Measurements from ENCODE around the gene VPS18. TPM values are rescaled to one million over a fixed set of nuclear protein-coding genes. Genes with fewer than 3 reads are reported as not detected.

VPS18 gene
- total RNA-seq, 1 donor from 2014 or later, result 12.6 TPM

DNA sequence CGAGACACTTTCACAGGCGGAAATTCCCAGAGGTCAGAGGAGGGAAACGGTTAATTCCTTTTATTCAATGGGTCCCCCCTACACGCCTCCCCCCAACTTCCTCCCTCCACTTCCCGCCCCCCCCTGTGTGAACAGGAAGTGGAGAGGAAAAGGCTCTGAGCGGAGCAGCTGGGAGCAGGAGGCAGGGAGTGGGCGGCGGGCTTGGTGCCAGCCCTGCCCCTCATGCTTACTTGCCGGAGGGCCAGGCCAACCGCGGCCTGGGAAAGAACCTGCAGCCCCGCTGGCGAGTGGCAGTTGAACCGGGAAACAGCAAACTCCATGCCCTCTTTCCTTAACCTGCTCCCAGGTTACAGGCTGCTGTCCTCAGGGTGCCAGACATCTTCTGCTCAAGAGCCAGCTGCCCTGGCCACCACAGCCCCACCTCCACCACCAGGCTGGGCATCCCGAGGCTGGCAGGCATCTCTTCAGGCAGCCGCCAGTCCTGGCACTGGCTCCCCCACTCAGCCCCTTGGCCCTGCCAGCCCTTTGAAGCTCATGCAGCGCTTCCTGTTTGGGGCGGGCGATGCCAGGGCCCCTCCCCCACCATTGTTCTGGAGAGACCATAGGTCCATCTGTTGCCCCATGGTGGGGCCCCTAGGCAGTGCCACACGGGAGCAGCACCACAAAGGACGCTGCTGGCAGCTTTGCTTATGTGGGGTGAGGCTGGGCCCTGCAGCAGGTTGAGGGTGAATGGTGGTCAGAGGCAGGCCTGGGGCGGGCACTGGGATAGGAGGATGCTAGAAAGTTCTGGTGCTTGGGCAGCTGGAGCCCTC, 12.9 kb downstream of the VPS18 start:
- Mint-ChIP-seq H3K27me3 (ENCODE audit: low read depth) (no peaks in the 10 kb centered on the region), H3K9me3 (no peaks in the 10 kb centered on the region), H3K27ac (peak overlapping the region; percentile 60), H3K36me3 (ENCODE audit: low read depth) (peaks cover 20% of the 10 kb centered on the region), H3K4me3 (ENCODE audit: low read depth) (peak overlapping the region; percentile 58), H3K4me1 (ENCODE audit: low read depth) (peaks cover 7% of the 10 kb centered on the region)
- no peak for DNase-seq (ENCODE audit: low spot score)
- intact Hi-C loops (cut with micrococcal nuclease), result loop anchor here (10.0 kb wide), 2 partner anchors 208 to 428 kb away; partner anchors contain the start of genes INO80, NUSAP1 and OIP5

DNA sequence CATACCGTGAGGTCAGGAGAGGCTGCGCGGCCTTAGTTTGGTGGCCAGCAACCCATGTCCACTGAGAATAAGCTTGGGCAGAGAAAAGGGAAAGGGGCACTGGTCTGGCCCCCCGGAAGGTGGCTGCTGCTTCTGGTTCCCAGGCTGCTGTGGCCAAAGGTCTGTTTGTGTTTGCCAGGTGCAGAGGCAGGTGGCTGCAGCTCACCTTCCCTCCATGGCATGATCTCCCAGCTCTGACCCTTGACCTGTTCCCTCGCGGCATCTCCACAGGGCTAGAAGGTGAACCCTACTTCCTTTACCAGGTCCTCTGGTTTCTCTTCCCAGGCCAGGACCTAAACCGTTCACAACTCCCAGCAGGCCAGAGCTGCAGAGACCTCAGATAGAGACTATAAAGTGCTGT, 13.8 kb downstream of the VPS18 start:
- Mint-ChIP-seq H3K36me3 (ENCODE audit: low read depth) (peaks cover 12% of the 10 kb centered on the region), H3K27ac (no peak overlapping the region), H3K4me3 (ENCODE audit: low read depth) (no peak overlapping the region), H3K27me3 (ENCODE audit: low read depth) (no peaks in the 10 kb centered on the region), H3K9me3 (no peaks in the 10 kb centered on the region), H3K4me1 (ENCODE audit: low read depth) (peaks cover 4% of the 10 kb centered on the region)
- DNase-seq (ENCODE audit: low spot score), result no peak
- intact Hi-C loops (cut with micrococcal nuclease), result loop anchor here (10.0 kb wide), 2 partner anchors 207 to 427 kb away; partner anchors contain the start of genes INO80, NUSAP1 and OIP5

DNA sequence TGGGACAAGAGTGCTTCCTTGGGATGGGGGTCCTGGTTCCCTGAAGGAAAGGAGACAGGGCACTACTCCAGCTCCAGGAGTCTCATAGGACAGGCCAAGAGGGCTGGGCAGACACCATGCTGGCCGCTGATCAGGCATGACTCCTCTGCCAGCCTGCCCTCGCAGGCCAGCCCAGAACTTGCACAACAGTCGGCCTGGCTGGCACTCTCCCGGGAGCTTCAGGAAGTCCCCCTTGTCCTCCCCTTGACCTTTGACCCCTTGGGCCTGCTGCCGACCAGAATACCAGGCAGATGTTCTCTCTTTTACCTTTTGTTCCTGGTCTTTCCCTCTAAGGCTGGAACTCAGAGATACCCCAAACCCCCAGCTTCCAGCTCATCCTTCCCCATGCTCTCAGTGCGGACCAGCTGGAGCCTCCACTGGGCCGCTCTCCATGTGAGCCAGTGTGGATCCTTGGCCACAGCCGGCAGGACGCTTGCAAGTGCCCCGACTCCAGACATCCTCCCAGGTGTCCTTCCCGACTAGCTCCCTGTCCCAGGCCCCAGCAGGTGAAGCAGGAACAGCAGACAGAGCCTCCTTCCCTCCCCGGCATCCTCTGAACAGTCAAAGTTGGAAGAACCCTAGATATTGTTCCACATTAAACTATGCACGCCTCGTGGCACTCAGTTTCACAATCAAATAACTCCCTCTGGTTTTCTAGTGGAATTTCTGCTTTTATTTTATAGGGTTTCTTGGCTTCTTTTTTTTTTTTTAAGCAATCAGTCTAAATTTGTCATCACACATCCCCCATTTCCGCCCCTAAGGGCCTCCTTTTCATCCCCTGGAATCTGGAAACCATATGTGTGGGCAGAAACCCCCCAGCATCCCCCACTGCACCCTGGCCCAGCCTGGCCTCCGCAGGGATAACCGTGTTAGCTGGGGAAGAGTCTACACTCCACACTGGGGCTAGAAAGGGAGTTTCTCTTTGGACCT, 15.7 kb downstream of the VPS18 start:
- Mint-ChIP-seq H3K27me3 (ENCODE audit: low read depth) (no peaks in the 10 kb centered on the region), H3K36me3 (ENCODE audit: low read depth) (no peaks in the 10 kb centered on the region), H3K27ac (no peak overlapping the region), H3K4me3 (ENCODE audit: low read depth) (no peak overlapping the region), H3K4me1 (ENCODE audit: low read depth) (peaks cover 4% of the 10 kb centered on the region), H3K9me3 (no peaks in the 10 kb centered on the region)
- no peak for DNase-seq (ENCODE audit: low spot score)
- intact Hi-C loops (cut with micrococcal nuclease), result loop anchor here (10.0 kb wide), 2 partner anchors 205 to 425 kb away; partner anchors contain the start of genes INO80, NUSAP1 and OIP5

DNA sequence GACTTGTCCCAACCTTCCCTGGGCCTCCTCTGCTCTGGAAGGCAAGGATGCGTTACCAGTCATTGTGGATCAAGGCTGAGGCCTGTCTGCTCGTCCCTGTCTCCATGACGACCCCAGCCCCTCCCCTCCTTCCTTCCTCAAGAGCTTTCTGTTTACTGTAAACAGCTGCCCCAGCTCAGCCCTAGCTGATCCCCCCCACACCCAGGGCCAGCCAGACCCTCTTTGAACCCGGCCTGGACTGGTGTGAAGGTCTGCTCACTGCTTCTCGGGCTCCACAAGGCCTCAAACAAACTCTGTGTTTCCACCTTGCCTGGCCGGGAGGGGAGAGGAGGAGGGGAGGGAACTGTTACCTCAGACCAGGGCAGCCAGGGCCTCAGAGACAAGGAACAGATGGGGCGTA, 16.9 kb downstream of the VPS18 start:
- Mint-ChIP-seq H3K4me1 (ENCODE audit: low read depth) (peaks cover 4% of the 10 kb centered on the region), H3K9me3 (no peaks in the 10 kb centered on the region), H3K27me3 (ENCODE audit: low read depth) (no peaks in the 10 kb centered on the region), H3K36me3 (ENCODE audit: low read depth) (no peaks in the 10 kb centered on the region), H3K27ac (no peak overlapping the region), H3K4me3 (ENCODE audit: low read depth) (no peak overlapping the region)
- DNase-seq (ENCODE audit: low spot score), result no peak
- intact Hi-C loops (cut with micrococcal nuclease), result no loop called here

DNA sequence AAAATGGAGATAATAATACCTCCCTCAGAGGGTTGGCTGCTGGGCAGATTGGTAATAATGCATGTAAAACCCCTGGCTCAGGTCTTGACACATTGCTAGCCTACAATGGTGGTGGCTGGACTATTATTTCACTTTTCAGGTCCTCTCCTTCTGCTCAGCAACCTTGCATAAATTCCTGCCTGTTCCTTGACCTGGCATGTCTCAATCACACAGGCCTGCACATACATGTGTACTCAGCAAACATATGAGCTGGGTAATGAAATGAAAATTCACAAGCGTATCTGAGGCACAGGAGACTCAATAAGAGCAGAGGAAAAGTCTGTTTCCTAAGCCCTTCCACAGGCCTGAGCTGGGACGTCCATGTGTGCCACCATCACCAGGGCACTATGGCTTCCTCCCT, 17.4 kb downstream of the VPS18 start:
- no peak for DNase-seq (ENCODE audit: low spot score)
- peaks cover 4% of the 10 kb centered on the region for H3K4me1 Mint-ChIP-seq (ENCODE audit: low read depth)
- H3K36me3 Mint-ChIP-seq (ENCODE audit: low read depth), result no peaks in the 10 kb centered on the region
- intact Hi-C loops (cut with micrococcal nuclease), result no loop called here
- H3K4me3 Mint-ChIP-seq (ENCODE audit: low read depth), result no peak overlapping the region
- no peaks in the 10 kb centered on the region for H3K27me3 Mint-ChIP-seq (ENCODE audit: low read depth)
- no peaks in the 10 kb centered on the region for H3K9me3 Mint-ChIP-seq
- H3K27ac Mint-ChIP-seq, result no peak overlapping the region

DNA sequence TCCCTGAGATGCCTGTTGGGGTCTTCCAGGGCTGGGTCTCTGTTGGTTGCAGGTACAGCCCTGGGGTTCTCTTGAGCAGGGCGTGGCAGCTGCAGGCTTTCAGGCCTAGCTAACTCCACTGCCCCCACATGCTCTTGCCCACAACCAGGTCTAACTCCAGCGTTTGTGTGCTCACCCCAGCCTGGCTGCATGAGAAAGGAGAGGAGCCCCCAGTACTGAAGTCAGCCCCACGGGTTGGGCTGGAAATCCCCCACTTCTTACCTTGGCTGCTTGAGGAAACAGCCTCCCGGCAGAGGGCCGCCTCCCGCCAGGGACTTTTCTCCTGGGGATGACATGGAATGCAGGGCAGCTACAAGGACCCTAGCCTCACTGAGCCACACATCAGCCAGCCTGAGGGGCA, 18.2 kb downstream of the VPS18 start:
- no peaks in the 10 kb centered on the region for H3K9me3 Mint-ChIP-seq
- no peaks in the 10 kb centered on the region for H3K36me3 Mint-ChIP-seq (ENCODE audit: low read depth)
- H3K27me3 Mint-ChIP-seq (ENCODE audit: low read depth), result no peaks in the 10 kb centered on the region
- H3K4me1 Mint-ChIP-seq (ENCODE audit: low read depth), result peaks cover 2% of the 10 kb centered on the region
- H3K27ac Mint-ChIP-seq, result no peak overlapping the region
- DNase-seq (ENCODE audit: low spot score), result no peak
- intact Hi-C loops (cut with micrococcal nuclease), result no loop called here
- H3K4me3 Mint-ChIP-seq (ENCODE audit: low read depth), result no peak overlapping the region

DNA sequence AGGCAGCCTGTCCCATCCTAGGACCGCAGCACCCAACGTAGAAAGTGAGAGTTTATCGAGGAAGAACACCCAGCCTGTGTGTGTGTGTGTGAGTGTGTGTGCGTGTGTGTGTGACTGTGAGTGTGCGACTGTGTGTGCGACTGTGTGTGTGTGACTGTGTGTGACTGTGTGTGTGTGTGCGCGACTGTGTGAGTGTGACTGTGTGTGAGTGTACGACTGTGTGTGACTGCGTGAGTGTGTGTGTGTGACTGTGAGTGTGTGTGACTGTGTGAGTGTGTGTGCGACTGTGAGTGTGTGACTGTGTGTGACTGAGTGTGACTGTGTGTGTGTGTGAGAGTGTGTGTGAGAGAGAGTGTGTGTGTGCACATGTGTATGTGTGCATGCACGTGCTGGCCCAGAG, 19.8 kb downstream of the VPS18 start:
- Mint-ChIP-seq H3K36me3 (ENCODE audit: low read depth) (no peaks in the 10 kb centered on the region), H3K9me3 (no peaks in the 10 kb centered on the region), H3K27ac (no peak overlapping the region), H3K4me3 (ENCODE audit: low read depth) (no peak overlapping the region), H3K4me1 (ENCODE audit: low read depth) (no peaks in the 10 kb centered on the region), H3K27me3 (ENCODE audit: low read depth) (no peaks in the 10 kb centered on the region)
- intact Hi-C loops (cut with micrococcal nuclease), result no loop called here
- DNase-seq (ENCODE audit: low spot score), result no peak

DNA sequence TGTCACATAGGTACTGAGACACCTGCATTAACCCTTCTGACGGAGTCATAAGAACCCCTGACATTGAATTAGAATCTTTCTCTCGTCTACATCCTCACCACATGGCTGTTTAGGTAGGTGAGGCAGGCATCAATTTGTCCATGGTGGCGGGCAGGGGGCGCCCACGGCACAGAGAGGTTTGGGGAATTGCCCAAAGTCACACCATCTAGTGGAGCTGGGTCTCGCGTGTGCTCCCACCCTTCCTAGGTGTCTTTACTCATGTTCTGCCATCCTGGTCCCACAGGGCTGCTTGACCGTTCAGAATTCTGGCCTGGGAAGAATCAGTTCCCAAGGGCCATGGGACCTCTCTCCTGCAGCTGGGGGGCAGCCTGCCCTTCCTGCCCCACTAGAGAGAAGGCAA, 20.2 kb downstream of the VPS18 start:
- no peaks in the 10 kb centered on the region for H3K27me3 Mint-ChIP-seq (ENCODE audit: low read depth)
- intact Hi-C loops (cut with micrococcal nuclease), result no loop called here
- no peak overlapping the region for H3K27ac Mint-ChIP-seq
- DNase-seq (ENCODE audit: low spot score), result no peak
- no peak overlapping the region for H3K4me3 Mint-ChIP-seq (ENCODE audit: low read depth)
- no peaks in the 10 kb centered on the region for H3K36me3 Mint-ChIP-seq (ENCODE audit: low read depth)
- H3K9me3 Mint-ChIP-seq, result no peaks in the 10 kb centered on the region
- no peaks in the 10 kb centered on the region for H3K4me1 Mint-ChIP-seq (ENCODE audit: low read depth)

DNA sequence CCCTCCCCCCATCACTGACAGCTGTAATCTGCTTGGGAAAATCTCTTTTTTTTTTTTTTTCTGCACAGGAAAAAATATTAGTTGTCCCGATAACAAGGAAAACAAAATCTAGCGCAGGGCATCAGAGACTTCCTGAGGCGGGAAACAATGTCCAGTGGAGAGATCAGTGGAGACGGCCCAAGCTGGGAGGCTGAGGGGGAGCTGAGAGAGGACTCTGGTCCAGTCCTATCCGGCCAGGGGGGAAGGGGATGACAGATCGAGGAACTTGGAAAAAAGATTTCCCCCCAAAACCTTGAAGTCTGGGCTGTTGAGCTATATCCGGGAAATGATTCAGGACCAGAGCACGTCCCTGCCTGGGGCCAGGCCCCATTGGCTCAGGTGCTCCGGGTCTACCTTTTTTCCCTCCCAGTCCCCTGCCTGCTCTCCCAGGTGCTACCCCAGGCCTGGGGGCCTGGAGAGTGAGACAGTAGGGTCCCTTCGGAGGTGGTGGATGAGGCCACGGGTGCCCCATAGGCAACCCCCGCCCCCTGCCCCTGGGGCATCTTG, 20.9 kb downstream of the VPS18 start:
- no peaks in the 10 kb centered on the region for H3K27me3 Mint-ChIP-seq (ENCODE audit: low read depth)
- H3K4me3 Mint-ChIP-seq (ENCODE audit: low read depth), result no peak overlapping the region
- intact Hi-C loops (cut with micrococcal nuclease), result no loop called here
- no peak for DNase-seq (ENCODE audit: low spot score)
- H3K9me3 Mint-ChIP-seq, result no peaks in the 10 kb centered on the region
- H3K27ac Mint-ChIP-seq, result no peak overlapping the region
- H3K4me1 Mint-ChIP-seq (ENCODE audit: low read depth), result no peaks in the 10 kb centered on the region
- H3K36me3 Mint-ChIP-seq (ENCODE audit: low read depth), result no peaks in the 10 kb centered on the region

DNA sequence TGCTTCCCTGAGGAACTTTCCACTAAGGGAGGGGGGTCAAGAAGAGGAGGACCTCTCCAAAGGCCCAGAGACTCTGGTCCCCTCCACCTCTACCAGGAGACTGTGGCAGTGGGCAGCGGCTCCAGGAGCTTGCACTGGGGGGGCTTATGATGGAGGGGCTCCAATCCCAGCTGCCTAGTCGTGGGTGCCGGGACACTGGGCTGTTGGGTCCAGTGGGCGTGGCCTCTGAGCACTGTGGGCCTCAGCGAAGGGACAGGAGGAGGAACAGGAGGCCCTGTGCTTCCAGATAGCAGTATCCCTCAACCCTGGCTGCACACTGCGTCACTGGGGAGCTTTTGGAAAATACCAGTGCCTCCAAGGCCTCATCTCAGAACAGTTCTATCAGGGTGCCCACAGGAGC, 21.4 kb downstream of the VPS18 start:
- no peak overlapping the region for H3K4me3 Mint-ChIP-seq (ENCODE audit: low read depth)
- H3K27ac Mint-ChIP-seq, result no peak overlapping the region
- H3K4me1 Mint-ChIP-seq (ENCODE audit: low read depth), result no peaks in the 10 kb centered on the region
- intact Hi-C loops (cut with micrococcal nuclease), result no loop called here
- H3K9me3 Mint-ChIP-seq, result no peaks in the 10 kb centered on the region
- no peak for DNase-seq (ENCODE audit: low spot score)
- H3K27me3 Mint-ChIP-seq (ENCODE audit: low read depth), result no peaks in the 10 kb centered on the region
- H3K36me3 Mint-ChIP-seq (ENCODE audit: low read depth), result no peaks in the 10 kb centered on the region

DNA sequence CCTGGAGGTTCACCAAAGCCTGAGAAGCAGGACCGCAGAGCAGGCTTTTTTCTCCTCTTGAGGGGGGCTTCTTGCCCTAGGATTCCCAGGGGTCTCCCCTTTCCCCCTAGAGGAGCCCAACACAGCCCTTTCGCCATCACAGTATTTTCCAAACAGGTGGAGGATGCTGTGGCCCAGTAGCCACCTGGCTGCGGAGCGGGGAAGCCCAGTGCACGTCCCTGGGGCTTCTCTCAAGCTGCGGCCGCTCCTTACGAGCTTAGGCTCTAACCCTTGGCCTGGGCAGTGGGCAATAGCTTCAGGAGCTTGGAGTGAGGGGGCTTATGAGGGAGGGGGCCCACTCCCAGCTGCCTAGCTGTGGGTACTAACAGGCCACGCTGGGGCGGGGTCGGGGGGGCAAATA, 23.3 kb downstream of the VPS18 start:
- Mint-ChIP-seq H3K36me3 (ENCODE audit: low read depth) (no peaks in the 10 kb centered on the region), H3K4me3 (ENCODE audit: low read depth) (no peak overlapping the region), H3K27me3 (ENCODE audit: low read depth) (peaks cover under 1% of the 10 kb centered on the region), H3K27ac (no peak overlapping the region), H3K9me3 (no peaks in the 10 kb centered on the region), H3K4me1 (ENCODE audit: low read depth) (no peaks in the 10 kb centered on the region)
- intact Hi-C loops (cut with micrococcal nuclease), result no loop called here
- no peak for DNase-seq (ENCODE audit: low spot score)

DNA sequence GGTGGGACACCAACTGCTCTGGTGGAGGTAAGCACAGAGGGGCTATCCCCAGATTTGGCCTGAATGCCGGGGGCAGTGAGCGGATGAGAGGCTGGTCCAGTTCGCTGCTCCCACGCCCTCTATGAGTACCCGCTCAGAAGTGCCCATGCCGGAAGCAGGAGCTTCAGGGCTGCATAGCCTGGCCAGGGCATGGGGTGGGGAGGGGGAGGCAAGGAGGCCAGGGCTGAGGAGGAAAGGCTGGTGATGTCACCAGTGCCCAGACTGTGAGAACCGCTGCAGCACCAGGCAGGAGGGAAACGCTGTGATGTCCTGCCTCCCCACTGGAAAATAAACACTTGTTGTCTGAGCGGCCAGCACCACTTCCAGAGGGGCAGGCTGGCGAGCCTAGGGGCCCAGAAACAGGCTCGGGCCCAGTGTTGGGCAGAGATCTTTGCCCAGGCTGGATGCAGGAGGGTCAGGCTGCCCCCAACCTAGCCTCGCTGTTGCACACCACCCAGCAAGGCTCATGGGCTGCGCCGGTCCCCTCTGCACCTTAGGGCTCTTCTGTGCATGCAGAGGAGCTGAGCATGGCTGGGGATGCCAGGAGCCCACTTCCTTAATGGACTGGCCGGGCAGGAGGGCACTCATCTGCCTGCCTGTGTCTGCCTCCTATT, 24.0 kb downstream of the VPS18 start:
- no peak overlapping the region for H3K27ac Mint-ChIP-seq
- no peaks in the 10 kb centered on the region for H3K9me3 Mint-ChIP-seq
- no peak overlapping the region for H3K4me3 Mint-ChIP-seq (ENCODE audit: low read depth)
- no peaks in the 10 kb centered on the region for H3K36me3 Mint-ChIP-seq (ENCODE audit: low read depth)
- intact Hi-C loops (cut with micrococcal nuclease), result no loop called here
- peaks cover 5% of the 10 kb centered on the region for H3K27me3 Mint-ChIP-seq (ENCODE audit: low read depth)
- no peak for DNase-seq (ENCODE audit: low spot score)
- H3K4me1 Mint-ChIP-seq (ENCODE audit: low read depth), result no peaks in the 10 kb centered on the region

Data from activated T-helper 2 cell treated with anti-CD3 and anti-CD28 coated beads, Interferon-gamma antibody, Interleukin-2, Interleukin-4, amounts not matched to agents 10 μg/mL and 5 μg/mL and 100 μg/mL, durations not matched to agents 14 hours and 24 hours and 36 hours (primary cell).